ENCODE measurements around the gene CIROP.

- TF ChIP-seq, protein P1, sequence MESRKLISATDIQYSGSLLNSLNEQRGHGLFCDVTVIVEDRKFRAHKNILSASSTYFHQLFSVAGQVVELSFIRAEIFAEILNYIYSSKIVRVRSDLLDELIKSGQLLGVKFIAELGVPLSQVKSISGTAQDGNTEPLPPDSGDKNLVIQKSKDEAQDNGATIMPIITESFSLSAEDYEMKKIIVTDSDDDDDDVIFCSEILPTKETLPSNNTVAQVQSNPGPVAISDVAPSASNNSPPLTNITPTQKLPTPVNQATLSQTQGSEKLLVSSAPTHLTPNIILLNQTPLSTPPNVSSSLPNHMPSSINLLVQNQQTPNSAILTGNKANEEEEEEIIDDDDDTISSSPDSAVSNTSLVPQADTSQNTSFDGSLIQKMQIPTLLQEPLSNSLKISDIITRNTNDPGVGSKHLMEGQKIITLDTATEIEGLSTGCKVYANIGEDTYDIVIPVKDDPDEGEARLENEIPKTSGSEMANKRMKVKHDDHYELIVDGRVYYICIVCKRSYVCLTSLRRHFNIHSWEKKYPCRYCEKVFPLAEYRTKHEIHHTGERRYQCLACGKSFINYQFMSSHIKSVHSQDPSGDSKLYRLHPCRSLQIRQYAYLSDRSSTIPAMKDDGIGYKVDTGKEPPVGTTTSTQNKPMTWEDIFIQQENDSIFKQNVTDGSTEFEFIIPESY (IDR thresholded peaks at IDR 0.05): no peak
- TF ChIP-seq CTCF (IDR thresholded peaks at IDR 0.05; ENCODE audit: low read depth, low read length, missing input control): no peak
- TF ChIP-seq GABPA (IDR thresholded peaks at IDR 0.05 in 1 of 2, conservative IDR thresholded peaks at IDR 0.05 in 1 of 2): no peak
- TF ChIP-seq MAX (IDR thresholded peaks at IDR 0.05): no peak
- no peak for TF ChIP-seq SP1 (IDR thresholded peaks at IDR 0.05)
- TF ChIP-seq TAF1 (conservative IDR thresholded peaks at IDR 0.05): no peak
- TF ChIP-seq NR2F2 (IDR thresholded peaks at IDR 0.05): no peak
- no peak for TF ChIP-seq YY1 (IDR thresholded peaks at IDR 0.05)
- TF ChIP-seq, protein P2, sequence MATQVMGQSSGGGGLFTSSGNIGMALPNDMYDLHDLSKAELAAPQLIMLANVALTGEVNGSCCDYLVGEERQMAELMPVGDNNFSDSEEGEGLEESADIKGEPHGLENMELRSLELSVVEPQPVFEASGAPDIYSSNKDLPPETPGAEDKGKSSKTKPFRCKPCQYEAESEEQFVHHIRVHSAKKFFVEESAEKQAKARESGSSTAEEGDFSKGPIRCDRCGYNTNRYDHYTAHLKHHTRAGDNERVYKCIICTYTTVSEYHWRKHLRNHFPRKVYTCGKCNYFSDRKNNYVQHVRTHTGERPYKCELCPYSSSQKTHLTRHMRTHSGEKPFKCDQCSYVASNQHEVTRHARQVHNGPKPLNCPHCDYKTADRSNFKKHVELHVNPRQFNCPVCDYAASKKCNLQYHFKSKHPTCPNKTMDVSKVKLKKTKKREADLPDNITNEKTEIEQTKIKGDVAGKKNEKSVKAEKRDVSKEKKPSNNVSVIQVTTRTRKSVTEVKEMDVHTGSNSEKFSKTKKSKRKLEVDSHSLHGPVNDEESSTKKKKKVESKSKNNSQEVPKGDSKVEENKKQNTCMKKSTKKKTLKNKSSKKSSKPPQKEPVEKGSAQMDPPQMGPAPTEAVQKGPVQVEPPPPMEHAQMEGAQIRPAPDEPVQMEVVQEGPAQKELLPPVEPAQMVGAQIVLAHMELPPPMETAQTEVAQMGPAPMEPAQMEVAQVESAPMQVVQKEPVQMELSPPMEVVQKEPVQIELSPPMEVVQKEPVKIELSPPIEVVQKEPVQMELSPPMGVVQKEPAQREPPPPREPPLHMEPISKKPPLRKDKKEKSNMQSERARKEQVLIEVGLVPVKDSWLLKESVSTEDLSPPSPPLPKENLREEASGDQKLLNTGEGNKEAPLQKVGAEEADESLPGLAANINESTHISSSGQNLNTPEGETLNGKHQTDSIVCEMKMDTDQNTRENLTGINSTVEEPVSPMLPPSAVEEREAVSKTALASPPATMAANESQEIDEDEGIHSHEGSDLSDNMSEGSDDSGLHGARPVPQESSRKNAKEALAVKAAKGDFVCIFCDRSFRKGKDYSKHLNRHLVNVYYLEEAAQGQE (IDR thresholded peaks at IDR 0.05): no peak
These were observed 41.2 kb downstream of the CIROP start for GRCh38 chr14:23063601-23064000.
